Activated T-cell treated with anti-CD3 and anti-CD28 coated beads, Interleukin-2, amount 50 U/mL, for 24 hours (primary cell): ENCODE results near the gene SNRNP48.
A peak's percentile ranks its signal among the peaks of the same experiment; 100 is the strongest.

Experiments used
- DNase-seq: peaks from one replicate; pipeline ENCODE4 v3.0.0-alpha.2; 2020
- H3K27ac Mint-ChIP-seq: 2 replicates; pipeline ENCODE4 v1.8.0; 2020; ENCODE audit warnings: mild to moderate bottlenecking, mixed read lengths
- H3K27me3 Mint-ChIP-seq: 2 replicates; pipeline ENCODE4 v1.8.0; 2020; ENCODE audit warnings: mixed read lengths
- H3K36me3 Mint-ChIP-seq: 2 replicates; pipeline ENCODE4 v1.8.0; 2020; ENCODE audit warnings: low read depth, mixed read lengths
- H3K4me1 Mint-ChIP-seq: 2 replicates; pipeline ENCODE4 v1.8.0; 2020; ENCODE audit warnings: low read depth, mixed read lengths
- H3K4me3 Mint-ChIP-seq: 2 replicates; pipeline ENCODE4 v1.8.0; 2020; ENCODE audit warnings: mild to moderate bottlenecking, moderate library complexity, mixed read lengths
- H3K9me3 Mint-ChIP-seq: 2 replicates; pipeline ENCODE4 v1.8.0; 2020; ENCODE audit warnings: mixed read lengths

SNRNP48 gene

DNA sequence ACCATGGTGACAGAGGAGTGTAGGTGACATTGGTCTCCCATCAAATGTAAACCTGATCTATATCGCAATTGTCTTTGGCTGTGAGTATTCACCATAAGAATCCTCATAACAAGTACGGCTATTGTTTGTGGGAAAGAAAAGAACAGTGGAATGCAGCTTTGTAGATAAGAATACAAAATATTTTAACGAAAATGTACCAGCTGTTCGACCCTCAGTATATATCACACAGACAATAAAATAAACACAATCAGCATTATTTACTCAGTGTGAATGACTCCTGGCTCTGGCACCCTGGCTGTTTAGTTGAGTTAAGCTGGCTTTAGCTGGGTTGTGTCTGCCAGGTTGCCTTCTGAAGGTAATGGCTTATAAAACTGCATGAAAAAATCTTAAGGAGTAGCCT lies 43.4 kb downstream of the SNRNP48 start:
- no peak for DNase-seq

DNA sequence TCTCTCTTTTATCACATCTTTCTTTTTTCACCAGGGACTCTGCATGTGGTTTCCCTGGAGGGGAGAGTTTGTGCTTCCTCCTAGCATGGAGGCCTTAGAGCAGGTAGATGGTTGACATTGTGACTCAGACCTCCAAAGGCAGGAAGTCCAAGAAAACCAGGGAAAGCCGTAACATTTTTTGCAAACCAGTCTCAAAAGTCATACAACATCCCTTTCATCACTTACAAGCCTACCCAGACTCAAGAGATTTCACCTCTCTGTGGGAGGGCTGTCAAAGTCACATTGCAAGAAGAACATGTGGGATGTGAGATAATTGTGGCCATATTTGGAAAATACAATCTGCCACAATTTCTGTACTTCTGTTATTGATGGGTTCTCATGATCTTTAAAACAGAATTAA lies 46.2 kb downstream of the SNRNP48 start:
- no peaks in the 10 kb centered on the region for H3K4me1 Mint-ChIP-seq
- peaks cover 7% of the 10 kb centered on the region for H3K27me3 Mint-ChIP-seq
- H3K27ac Mint-ChIP-seq: no peak overlapping the region
- H3K9me3 Mint-ChIP-seq: no peaks in the 10 kb centered on the region
- H3K4me3 Mint-ChIP-seq: no peak overlapping the region
- no peak for DNase-seq
- no peaks in the 10 kb centered on the region for H3K36me3 Mint-ChIP-seq

More for the DNA sequence above, 43.4 kb downstream of the SNRNP48 start:
- no peaks in the 10 kb centered on the region for H3K36me3 Mint-ChIP-seq
- peaks cover 16% of the 10 kb centered on the region for H3K27me3 Mint-ChIP-seq
- H3K4me1 Mint-ChIP-seq: no peaks in the 10 kb centered on the region
- no peak overlapping the region for H3K4me3 Mint-ChIP-seq
- no peak overlapping the region for H3K27ac Mint-ChIP-seq
- no peaks in the 10 kb centered on the region for H3K9me3 Mint-ChIP-seq

DNA sequence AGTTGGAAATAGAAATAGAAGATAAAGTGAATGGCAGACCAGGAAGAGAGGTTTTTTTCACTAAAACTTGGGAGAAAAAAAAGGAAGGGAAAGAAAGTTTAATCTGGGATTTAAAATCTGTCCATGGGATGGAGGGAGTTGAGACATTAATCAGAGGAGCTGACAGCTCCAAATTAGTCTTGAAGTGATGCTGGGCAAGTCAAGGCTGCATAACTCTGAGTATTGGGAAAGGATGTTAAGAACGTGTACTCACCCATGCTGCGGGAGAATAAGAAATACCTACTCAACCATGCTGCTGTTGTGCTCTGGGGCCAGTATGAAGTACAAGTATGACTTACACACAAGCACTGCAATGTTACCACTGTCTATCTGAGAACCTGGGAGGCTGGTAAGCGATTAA lies 47.5 kb downstream of the SNRNP48 start:
- Mint-ChIP-seq H3K27ac (no peak overlapping the region), H3K27me3 (peaks cover 7% of the 10 kb centered on the region), H3K4me1 (no peaks in the 10 kb centered on the region), H3K36me3 (no peaks in the 10 kb centered on the region), H3K9me3 (no peaks in the 10 kb centered on the region), H3K4me3 (no peak overlapping the region)
- DNase-seq: no peak

DNA sequence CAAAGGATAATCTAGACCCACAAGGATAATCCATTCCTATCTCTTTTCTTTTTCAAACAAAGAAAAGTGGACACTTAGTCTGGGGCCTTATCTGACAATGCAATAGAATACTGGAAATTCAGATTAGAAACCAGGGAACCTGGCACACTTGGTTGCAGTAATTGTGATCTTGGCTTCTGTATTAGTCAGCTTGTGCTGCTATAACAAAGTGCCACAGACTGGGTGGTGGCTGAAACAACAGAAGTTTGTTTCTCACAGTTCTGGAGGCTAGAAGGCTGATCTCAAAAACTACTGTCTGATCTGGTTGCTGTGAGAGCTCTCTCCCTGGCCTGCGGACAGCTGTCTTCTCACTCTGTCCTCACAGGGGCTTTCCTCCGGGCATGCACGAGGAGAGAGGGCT lies 49.4 kb downstream of the SNRNP48 start:
- Mint-ChIP-seq H3K27ac (no peak overlapping the region), H3K9me3 (no peaks in the 10 kb centered on the region), H3K4me1 (no peaks in the 10 kb centered on the region), H3K27me3 (peaks cover 11% of the 10 kb centered on the region), H3K36me3 (no peaks in the 10 kb centered on the region), H3K4me3 (no peak overlapping the region)
- DNase-seq: no peak

DNA sequence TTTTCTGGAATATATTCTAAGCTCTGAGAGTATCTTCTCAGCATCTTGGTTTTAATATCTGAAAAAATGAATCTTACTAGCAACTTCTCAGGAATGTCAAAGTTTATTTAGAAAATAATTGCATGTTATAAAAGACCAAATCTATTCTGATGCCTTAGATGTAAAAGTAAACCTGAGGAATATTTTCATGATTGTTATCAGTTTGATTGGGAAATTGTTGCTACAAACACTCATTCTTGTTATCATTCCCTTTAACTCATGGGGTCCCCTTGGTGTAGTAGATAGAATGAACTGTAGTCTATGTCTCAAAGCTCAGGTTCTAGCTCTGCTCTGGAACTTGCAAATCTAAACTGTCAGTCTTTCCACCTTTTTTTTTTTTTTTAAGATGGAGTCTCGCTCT lies 50.0 kb downstream of the SNRNP48 start:
- H3K36me3 Mint-ChIP-seq: no peaks in the 10 kb centered on the region
- H3K4me1 Mint-ChIP-seq: no peaks in the 10 kb centered on the region
- no peak for DNase-seq
- peaks cover 11% of the 10 kb centered on the region for H3K27me3 Mint-ChIP-seq
- H3K9me3 Mint-ChIP-seq: no peaks in the 10 kb centered on the region
- no peak overlapping the region for H3K27ac Mint-ChIP-seq
- H3K4me3 Mint-ChIP-seq: no peak overlapping the region

DNA sequence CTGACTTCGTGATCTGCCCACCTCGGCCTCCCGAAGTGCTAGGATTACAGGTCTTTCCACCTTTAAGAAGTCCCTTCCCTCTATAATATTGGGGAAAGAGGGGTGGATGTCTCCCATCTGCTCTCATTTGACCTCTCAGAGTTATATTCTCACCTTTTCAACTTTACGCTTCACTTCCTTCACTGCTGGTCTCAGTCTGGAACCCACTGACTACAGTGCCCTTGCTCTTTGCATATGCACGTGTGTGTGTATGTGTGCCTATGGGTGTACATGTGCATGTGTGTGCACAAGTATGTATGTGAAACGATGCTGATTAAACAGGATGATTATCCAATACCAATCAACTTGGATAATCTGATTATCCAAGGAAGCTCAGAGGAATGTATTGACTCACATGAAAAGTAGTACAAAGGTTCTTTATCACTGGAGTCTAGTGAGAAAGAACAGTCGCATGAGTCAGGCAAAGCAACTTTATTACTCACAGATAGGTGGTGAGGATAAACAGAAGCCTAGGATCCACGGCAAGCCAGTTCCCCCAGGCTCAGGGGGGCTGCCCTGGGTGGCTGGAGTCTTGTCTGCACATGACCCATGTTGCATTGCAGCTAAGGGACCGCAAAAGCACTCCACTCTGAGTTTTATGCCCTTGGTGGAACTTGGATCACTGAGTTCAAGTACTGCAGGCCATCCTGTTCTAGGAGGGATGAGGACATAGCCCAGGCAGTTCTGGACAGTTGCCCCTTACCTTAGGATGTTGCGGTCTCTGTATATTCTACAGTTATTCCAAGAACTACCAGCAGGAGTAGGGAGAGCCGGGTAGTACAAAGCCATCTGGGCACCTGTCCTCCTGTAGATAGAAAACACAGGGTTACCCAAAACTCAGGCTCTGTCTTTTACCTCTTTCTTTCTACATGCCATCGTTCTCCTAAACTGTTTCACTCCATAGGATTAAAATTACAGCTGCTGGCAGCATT lies 50.9 kb downstream of the SNRNP48 start:
- no peak overlapping the region for H3K4me3 Mint-ChIP-seq
- DNase-seq: no peak
- no peaks in the 10 kb centered on the region for H3K4me1 Mint-ChIP-seq
- H3K9me3 Mint-ChIP-seq: no peaks in the 10 kb centered on the region
- H3K27me3 Mint-ChIP-seq: peaks cover 7% of the 10 kb centered on the region
- H3K27ac Mint-ChIP-seq: no peak overlapping the region
- no peaks in the 10 kb centered on the region for H3K36me3 Mint-ChIP-seq

DNA sequence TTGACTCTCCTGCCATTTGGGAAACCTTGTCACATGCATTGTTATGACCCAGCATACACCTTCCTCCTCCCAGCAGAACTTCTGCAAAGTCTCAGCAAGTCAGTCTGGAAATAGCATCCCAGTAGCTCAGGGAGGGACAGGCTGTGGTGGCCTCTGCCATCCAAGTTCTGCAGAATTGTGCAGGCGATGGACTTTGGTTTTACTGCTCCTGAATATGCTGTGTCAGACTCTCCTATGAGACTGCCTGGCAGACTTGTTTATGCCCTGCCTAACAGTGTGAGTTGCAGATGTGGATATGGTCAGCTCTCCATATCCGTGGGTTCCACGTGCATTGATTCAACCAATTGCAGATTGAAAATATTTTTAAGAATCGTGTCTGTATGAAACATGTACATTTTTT lies 52.8 kb downstream of the SNRNP48 start:
- Mint-ChIP-seq H3K36me3 (no peaks in the 10 kb centered on the region), H3K4me1 (peaks cover 7% of the 10 kb centered on the region), H3K9me3 (no peaks in the 10 kb centered on the region), H3K4me3 (no peak overlapping the region), H3K27ac (no peak overlapping the region), H3K27me3 (peaks cover 5% of the 10 kb centered on the region)
- DNase-seq: no peak

DNA sequence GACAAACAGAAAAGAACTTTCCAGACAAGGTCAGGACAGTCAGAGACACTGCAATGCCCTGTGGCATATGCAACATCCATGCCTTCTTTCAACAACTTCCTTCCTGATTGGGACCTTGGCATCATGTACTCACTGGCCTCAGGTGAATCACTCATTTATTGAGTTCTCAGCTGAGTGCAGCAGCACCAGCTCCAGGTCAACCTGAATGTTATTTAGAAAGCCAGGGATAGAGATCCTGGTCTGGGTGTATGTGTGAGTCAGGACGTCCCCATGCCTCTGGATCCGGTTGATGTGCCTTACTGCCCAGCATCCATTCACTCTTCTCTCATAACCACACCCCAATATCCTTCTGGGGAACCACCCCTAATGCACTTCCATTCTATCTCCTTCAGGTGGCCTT lies 54.4 kb downstream of the SNRNP48 start:
- Mint-ChIP-seq H3K4me3 (no peak overlapping the region), H3K27ac (no peak overlapping the region), H3K27me3 (peaks cover 5% of the 10 kb centered on the region), H3K9me3 (no peaks in the 10 kb centered on the region), H3K4me1 (peaks cover 12% of the 10 kb centered on the region), H3K36me3 (no peaks in the 10 kb centered on the region)
- DNase-seq: no peak

DNA sequence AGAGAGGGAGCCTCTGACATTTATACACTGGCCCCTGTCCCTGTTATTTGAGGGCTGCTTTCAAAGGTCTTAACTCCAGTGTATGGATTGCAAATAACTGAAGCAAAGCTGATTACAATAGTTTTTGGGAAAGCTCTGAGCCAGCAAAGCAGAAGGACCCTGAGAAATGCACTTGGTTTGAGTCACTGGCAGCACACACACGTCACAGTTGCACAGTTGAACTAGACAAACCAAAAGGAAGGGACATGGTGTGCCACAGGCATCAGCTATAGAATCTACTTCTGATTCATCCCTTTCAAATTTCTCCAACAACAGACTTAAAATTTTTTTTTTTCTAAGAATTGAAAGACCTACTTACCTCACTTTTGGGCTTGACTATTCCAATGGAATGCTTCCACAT lies 56.4 kb downstream of the SNRNP48 start:
- no peaks in the 10 kb centered on the region for H3K36me3 Mint-ChIP-seq
- no peak for DNase-seq
- no peaks in the 10 kb centered on the region for H3K9me3 Mint-ChIP-seq

DNA sequence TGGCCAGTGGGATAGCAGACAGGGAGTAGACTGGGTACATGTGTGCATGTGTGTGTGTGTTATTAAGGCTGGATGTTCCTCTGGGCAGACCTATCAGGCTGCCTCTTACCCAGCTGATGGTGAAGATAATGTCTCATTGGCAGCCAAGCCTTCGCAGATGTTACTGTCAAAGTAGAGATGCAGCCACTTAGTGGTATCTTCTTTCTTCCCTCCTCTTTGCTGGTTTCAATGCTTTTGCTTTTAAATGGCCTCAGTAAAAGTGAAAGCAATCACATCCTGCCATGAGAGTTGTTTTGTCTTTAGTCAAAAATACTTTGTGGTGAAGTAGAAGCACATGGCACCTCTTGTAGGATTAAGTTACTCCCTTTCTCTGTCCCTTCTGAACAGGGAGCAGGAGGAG lies 57.5 kb downstream of the SNRNP48 start:
- DNase-seq: no peak
- peaks cover 5% of the 10 kb centered on the region for H3K27me3 Mint-ChIP-seq
- peak overlapping the region; percentile 13 for H3K27ac Mint-ChIP-seq

More for the DNA sequence above, 56.4 kb downstream of the SNRNP48 start:
- H3K4me1 Mint-ChIP-seq: peaks cover 12% of the 10 kb centered on the region
- H3K27me3 Mint-ChIP-seq: peaks cover 5% of the 10 kb centered on the region
- no peak overlapping the region for H3K27ac Mint-ChIP-seq
- H3K4me3 Mint-ChIP-seq: no peak overlapping the region

DNA sequence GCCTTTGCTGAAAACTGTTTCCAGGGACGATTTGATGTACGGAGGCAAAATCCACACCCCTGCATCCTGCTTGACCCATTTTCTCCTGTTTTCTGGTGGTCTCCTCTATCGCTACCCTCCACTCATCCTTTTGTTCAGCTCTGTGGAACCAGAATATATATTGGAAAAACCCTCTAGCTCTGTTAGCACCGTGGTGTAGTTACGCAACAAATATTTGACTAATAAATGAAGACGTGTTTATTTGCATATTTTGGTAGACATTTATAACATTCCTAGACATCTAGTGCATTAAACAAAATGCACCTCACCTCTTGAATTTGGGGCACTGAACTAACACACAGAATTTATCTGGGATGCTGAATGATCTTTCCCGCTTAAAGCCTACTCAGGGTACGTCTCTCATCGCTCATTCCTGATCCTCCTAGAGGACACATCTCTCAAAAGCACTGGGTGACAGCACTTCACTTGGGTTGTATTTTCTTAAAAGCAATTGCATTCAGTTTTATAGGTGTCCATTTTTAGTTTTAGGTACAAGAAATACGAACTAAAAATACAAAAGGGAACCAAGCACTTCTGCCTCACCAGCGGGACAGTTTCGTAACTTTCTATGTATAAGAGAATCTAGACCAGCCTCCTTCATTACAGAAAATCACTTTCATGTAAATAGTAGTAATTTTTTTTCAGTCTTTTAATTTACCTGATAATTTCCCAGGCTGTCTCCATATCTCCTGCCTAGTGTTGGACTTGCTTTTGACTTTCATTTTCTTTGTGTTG lies 59.2 kb downstream of the SNRNP48 start:
- Mint-ChIP-seq H3K36me3 (no peaks in the 10 kb centered on the region), H3K4me3 (no peak overlapping the region), H3K4me1 (peaks cover 12% of the 10 kb centered on the region), H3K27me3 (no peaks in the 10 kb centered on the region), H3K27ac (no peak overlapping the region), H3K9me3 (no peaks in the 10 kb centered on the region)
- no peak for DNase-seq

More for the DNA sequence above, 57.5 kb downstream of the SNRNP48 start:
- no peaks in the 10 kb centered on the region for H3K36me3 Mint-ChIP-seq
- H3K4me1 Mint-ChIP-seq: peaks cover 12% of the 10 kb centered on the region
- no peaks in the 10 kb centered on the region for H3K9me3 Mint-ChIP-seq
- H3K4me3 Mint-ChIP-seq: no peak overlapping the region

DNA sequence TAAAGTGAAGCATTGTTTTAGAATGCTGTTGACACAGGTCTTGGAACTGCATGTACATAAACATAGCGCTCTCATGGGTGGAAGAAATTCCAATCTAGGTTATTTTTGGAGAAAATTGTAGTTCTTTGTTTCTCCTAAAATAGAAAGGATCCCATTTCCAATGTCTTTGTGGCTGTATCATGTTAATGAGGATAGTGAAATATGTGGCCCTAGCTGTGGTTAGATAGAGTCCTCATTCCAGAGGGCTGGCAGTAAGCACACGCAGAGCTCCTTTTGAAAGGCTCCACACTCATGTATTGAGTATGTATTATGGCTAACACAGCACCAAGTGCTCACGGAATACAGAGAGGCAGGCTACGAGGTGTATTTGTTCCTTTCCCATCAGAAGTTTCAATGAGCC lies 60.9 kb downstream of the SNRNP48 start:
- no peaks in the 10 kb centered on the region for H3K9me3 Mint-ChIP-seq
- H3K4me3 Mint-ChIP-seq: no peak overlapping the region
- no peak overlapping the region for H3K27ac Mint-ChIP-seq
- H3K4me1 Mint-ChIP-seq: peaks cover 12% of the 10 kb centered on the region
- H3K27me3 Mint-ChIP-seq: peaks cover 3% of the 10 kb centered on the region
- H3K36me3 Mint-ChIP-seq: no peaks in the 10 kb centered on the region
- DNase-seq: no peak

DNA sequence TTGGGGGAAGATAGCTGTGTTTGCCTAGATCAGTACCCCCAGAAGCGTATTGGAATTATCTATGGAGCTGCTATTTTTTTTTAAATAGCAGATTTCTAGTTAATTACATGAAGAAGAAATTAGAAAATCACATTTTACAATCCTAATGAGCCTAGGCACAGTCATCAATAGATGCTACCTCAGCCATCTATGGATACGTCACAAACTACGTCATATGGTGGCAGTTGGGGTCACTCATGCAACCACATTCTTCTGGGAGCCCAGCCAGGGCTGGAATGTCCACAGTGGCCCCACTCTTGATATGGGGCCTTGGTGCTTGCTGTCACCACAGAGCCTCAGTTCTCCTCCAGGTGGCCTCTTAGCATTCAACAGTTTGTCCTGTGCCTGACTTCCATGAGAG lies 63.0 kb downstream of the SNRNP48 start:
- no peak for DNase-seq
- H3K27me3 Mint-ChIP-seq: peaks cover 3% of the 10 kb centered on the region
- H3K4me3 Mint-ChIP-seq: no peak overlapping the region
- H3K4me1 Mint-ChIP-seq: peaks cover 3% of the 10 kb centered on the region
- no peak overlapping the region for H3K27ac Mint-ChIP-seq
- no peaks in the 10 kb centered on the region for H3K9me3 Mint-ChIP-seq
- no peaks in the 10 kb centered on the region for H3K36me3 Mint-ChIP-seq

DNA sequence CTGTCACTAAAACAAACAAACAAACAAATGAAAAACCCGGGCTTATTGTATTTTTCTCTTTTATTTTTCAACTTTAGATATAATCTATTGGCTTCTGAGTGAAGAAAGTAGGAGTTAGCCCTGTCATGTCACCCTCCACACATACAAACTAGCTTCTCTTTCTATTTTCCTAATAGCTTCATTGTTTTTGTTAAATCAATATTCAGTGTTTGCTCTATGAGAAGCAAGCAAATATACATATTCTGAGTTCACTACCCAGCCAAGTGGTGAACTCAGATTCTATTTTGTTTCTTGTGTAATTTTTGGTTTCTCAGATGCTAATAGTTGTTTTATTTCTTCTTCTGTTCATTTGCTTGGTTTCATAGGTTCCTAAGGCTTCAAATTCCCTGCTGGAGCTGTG lies 66.4 kb downstream of the SNRNP48 start:
- Mint-ChIP-seq H3K27ac (no peak overlapping the region), H3K4me3 (no peak overlapping the region), H3K4me1 (no peaks in the 10 kb centered on the region), H3K27me3 (peaks cover 24% of the 10 kb centered on the region), H3K36me3 (no peaks in the 10 kb centered on the region), H3K9me3 (no peaks in the 10 kb centered on the region)
- DNase-seq: no peak

DNA sequence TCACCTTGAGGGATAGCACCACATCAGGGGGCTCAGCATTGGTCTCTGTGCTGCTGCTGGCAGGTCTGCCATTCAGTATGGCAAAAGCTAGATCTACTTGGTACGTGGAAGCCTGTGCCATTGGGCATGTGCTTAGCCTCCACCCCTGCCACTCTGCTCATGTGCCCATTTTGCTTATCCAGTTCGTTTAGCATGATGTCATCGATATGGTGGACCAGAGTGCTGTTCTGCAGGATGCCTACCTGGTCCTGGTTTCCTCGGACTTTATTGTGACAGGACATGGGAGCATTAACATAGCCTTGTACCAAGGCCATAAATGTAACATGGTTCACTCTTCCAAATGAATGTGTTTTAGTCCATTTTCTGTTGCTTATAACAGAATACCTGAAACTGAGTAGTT lies 68.5 kb downstream of the SNRNP48 start:
- Mint-ChIP-seq H3K27me3 (peaks cover 36% of the 10 kb centered on the region), H3K36me3 (no peaks in the 10 kb centered on the region), H3K4me3 (no peak overlapping the region), H3K27ac (no peak overlapping the region), H3K4me1 (no peaks in the 10 kb centered on the region), H3K9me3 (no peaks in the 10 kb centered on the region)
- DNase-seq: no peak
